ENCODE measurements around the gene PLBD1. TPM values are rescaled to one million over a fixed set of nuclear protein-coding genes. Genes with fewer than 3 reads are reported as not detected.

The PLBD1 gene
- total RNA-seq, 1 experiment from 2014 or later = 0.30 TPM

GRCh38 chr12:14560904-14561574 lies 6.6 kb downstream of the PLBD1 start:
- Histone ChIP-seq H3K4me3 (replicated peaks in 1 of 2; ENCODE audit: low read depth in 1 of 2, low read length in 2 of 2) (no peak overlapping the region), H3K27ac (ENCODE audit: low read depth, low read length) (no peak overlapping the region), H4K20me1 (ENCODE audit: insufficient read depth) (no peaks in the 10 kb centered on the region), H3K79me2 (ENCODE audit: insufficient read depth, low read length) (no peaks in the 10 kb centered on the region), H2AFZ (ENCODE audit: low read depth, low read length, poor library complexity, severe bottlenecking) (no peak overlapping the region), H3K9me3 (ENCODE audit: control insufficient read depth in 1 of 2, insufficient read depth in 1 of 2, low read depth in 1 of 2, low read length in 2 of 2) (no peaks in the 10 kb centered on the region), H3K9ac (ENCODE audit: low read length) (no peak overlapping the region), H3K27me3 (ENCODE audit: insufficient read depth, low read length) (no peaks in the 10 kb centered on the region), H3K36me3 (ENCODE audit: control insufficient read depth in 1 of 2, insufficient read depth in 2 of 2, low read length in 2 of 2) (no peaks in the 10 kb centered on the region), H3K9me2 (ENCODE audit: insufficient read depth) (no peaks in the 10 kb centered on the region), H3K4me1 (ENCODE audit: control insufficient read depth in 1 of 2, insufficient read depth in 2 of 2, low read length in 2 of 2) (no peaks in the 10 kb centered on the region), H3K4me2 (ENCODE audit: low read length) (no peak overlapping the region)
- RAD21 ChIA-PET (ENCODE audit: low non-redundant PET in 1 of 2, low total read pairs in 2 of 2, uncharacterized antibody in 2 of 2, unreplicated experiment in 2 of 2) = no interaction called here
- CTCF ChIA-PET = no interaction called here
- no TSS peak for BruUV-seq (replicated peaks)
- intact Hi-C loops (cut with micrococcal nuclease) = no loop called here
- POLR2A ChIA-PET = no interaction called here
- no peak for ATAC-seq
- no peak for DNase-seq (ENCODE audit: low read depth, low spot score)
- no peak for TF ChIP-seq SRF (IDR thresholded peaks at IDR 0.05; ENCODE audit: low read depth)
- TF ChIP-seq SP1 (IDR thresholded peaks at IDR 0.05; ENCODE audit: low read depth) = no peak
- TF ChIP-seq ZFX (IDR thresholded peaks at IDR 0.05) = no peak
- no peak for TF ChIP-seq ZNF274 (IDR thresholded peaks at IDR 0.05; ENCODE audit: low read depth, low read length)
- TF ChIP-seq CTCF (IDR thresholded peaks at IDR 0.05 in 2 of 3, conservative IDR thresholded peaks at IDR 0.05 in 1 of 3; ENCODE audit: borderline replicate concordance in 1 of 3, insufficient read depth in 1 of 3, low read depth in 2 of 3, low read length in 2 of 3) = no peak
- no peak for TF ChIP-seq ELF1 (IDR thresholded peaks at IDR 0.05; ENCODE audit: borderline replicate concordance, low read depth)
- no peak for TF ChIP-seq RAD21 (IDR thresholded peaks at IDR 0.05; ENCODE audit: low read depth)
- no peak for TF ChIP-seq SIN3A (IDR thresholded peaks at IDR 0.05; ENCODE audit: low read depth)
- no peak for TF ChIP-seq ZBTB33 (IDR thresholded peaks at IDR 0.05; ENCODE audit: extremely low read depth, insufficient replicate concordance, low read length)
- no peak for TF ChIP-seq POLR2AphosphoS5 (IDR thresholded peaks at IDR 0.05; ENCODE audit: low read depth, low read length)
- no peak for TF ChIP-seq FOSL1 (IDR thresholded peaks at IDR 0.05; ENCODE audit: low read depth)
- TF ChIP-seq JUND (IDR thresholded peaks at IDR 0.05) = no peak
- no peak for TF ChIP-seq YY1 (IDR thresholded peaks at IDR 0.05; ENCODE audit: extremely low read depth, insufficient replicate concordance, low read depth, low read length)
- no peak for TF ChIP-seq POLR2A (IDR thresholded peaks at IDR 0.05; ENCODE audit: borderline replicate concordance, extremely low read depth, insufficient read depth, insufficient read length)
- TF ChIP-seq CEBPB (IDR thresholded peaks at IDR 0.05; ENCODE audit: low read depth) = no peak
- no peak for TF ChIP-seq EZH2phosphoT487 (IDR thresholded peaks at IDR 0.05; ENCODE audit: borderline replicate concordance)
- no peak for TF ChIP-seq EZH2 (IDR thresholded peaks at IDR 0.05)
- no peak for TF ChIP-seq CBX3 (IDR thresholded peaks at IDR 0.05; ENCODE audit: low read depth)
